ENCODE measurements around the gene RASSF4. TPM values are rescaled to one million over a fixed set of nuclear protein-coding genes. Genes with fewer than 3 reads are reported as not detected.

Gene RASSF4
- total RNA-seq, 1 donor from 2014 or later, result 12.3 TPM

GRCh38 chr10:44927352-44927751, 32.2 kb upstream of the RASSF4 start:
- no peak for DNase-seq (ENCODE audit: low read depth, low spot score)

GRCh38 chr10:44928462-44928861, 31.1 kb upstream of the RASSF4 start:
- DNase-seq (ENCODE audit: low read depth, low spot score), result no peak

GRCh38 chr10:44929356-44930255, 30.0 kb upstream of the RASSF4 start:
- no peak for DNase-seq (ENCODE audit: low read depth, low spot score)

DNA sequence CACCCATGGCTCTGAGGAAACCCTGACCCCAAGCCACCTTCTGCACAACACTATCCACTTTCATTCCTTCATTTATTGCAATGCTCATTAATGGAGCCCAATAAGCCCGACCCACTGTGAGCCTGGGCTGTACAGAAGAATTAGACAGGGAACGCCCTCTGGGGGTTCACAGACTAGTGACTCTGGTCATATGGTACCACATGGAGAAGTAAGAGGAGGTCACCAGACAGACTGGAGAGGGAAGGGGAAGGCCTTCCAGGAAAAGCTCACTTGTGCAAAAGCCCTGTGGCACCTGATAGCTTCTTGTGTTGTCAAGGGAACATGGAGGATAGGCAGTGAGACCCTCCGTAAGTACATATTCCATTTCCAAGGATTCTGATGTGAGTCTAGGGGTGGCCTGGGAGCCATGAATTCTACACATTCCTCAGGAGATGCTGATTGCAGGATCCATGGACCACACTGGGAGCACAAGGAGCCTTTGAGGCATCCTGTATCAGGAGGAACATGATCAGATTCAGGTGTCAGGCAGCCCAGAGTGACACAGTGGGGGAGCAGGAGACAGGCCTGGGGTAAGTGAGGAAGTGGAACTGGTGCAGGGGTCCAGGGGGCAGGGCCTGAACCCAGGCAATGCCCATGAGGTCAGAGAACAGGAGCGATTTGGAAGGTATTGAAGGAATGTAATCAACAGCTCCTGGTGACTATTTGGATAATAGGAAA, 28.5 kb upstream of the RASSF4 start:
- DNase-seq (ENCODE audit: low read depth, low spot score), result no peak

- DNase-seq (ENCODE audit: low read depth, low spot score), result no peak
Observed at GRCh38 chr10:44931621-44932516, 27.7 kb upstream of the RASSF4 start.

GRCh38 chr10:44932517-44933450, 26.8 kb upstream of the RASSF4 start:
- DNase-seq (ENCODE audit: low read depth, low spot score), result peak; percentile 32

GRCh38 chr10:44933451-44934321, 25.9 kb upstream of the RASSF4 start:
- no peak for DNase-seq (ENCODE audit: low read depth, low spot score)

DNA sequence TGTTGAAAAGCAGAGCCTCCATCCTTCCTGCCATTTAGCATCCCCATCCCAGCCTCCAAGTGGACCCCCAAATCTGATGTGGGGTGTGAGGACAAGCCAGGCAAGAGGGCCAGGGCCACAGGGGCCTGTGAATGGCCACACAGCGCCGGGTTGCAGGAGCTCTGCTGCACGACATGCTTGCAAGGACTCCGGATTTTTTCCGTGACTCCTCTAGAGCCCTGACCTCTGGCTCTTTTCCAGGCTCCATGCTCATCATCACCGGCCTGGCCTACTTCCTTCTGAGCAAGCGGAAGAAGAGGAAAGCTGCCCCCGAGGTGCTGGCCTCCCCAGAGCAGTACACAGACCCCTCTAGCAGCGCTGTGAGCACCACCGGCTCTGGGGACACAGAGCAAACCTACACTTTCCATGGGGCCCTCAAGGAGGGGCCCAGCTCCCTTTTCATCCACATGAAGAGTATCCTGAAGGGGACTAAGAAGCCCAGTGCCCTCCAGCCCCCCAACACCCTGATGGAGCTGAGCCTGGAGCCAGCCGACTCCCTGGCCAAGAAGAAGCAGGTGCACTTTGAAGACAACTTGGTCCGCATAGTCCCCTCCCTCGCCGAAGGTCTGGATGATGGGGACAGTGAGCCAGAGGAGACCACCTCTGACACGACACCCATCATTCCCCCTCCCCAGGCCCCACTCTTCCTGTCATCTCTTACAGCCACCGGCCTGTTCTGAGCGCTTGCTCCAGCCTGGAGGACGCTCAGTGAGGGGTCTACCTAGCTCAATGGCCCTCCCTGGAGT, 25.0 kb upstream of the RASSF4 start:
- DNase-seq (ENCODE audit: low read depth, low spot score), result no peak

- DNase-seq (ENCODE audit: low read depth, low spot score), result no peak
Observed at GRCh38 chr10:44935201-44935965, 24.2 kb upstream of the RASSF4 start.

GRCh38 chr10:44935966-44936295, 23.7 kb upstream of the RASSF4 start:
- no peak for DNase-seq (ENCODE audit: low read depth, low spot score)

DNA sequence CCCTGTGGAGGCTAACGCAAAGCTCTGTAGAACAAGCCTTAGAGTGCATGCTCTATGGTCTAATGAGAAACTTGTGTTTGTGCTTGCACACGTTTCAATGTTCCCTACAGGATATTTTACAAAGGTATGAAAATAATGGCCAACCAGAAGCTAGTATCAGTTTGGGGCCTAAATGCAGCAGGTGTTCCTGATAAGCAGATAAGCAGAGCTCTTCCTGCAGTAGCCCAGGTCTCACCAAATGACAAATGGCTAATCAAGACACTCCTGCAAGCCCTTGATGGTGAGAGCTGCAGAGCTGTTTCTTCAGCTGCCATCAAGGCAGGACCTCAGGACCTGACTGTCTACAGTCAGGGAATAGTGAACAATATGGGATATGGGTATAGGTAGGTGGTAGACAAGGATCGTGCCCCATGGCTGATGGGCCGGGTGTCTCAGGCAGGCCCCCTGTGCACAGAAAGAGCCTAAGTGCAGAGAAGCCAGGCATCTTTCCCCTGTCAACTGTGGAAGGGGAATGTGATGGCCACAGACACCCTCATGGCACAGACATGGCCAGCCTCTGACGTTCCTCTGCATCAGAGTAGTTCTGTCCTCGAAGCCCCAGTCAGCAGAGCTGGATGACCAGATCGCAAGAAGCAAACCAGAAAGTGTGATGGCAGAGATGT, 23.2 kb upstream of the RASSF4 start:
- no peak for DNase-seq (ENCODE audit: low read depth, low spot score)

GRCh38 chr10:44937196-44938005, 22.2 kb upstream of the RASSF4 start:
- no peak for DNase-seq (ENCODE audit: low read depth, low spot score)

DNA sequence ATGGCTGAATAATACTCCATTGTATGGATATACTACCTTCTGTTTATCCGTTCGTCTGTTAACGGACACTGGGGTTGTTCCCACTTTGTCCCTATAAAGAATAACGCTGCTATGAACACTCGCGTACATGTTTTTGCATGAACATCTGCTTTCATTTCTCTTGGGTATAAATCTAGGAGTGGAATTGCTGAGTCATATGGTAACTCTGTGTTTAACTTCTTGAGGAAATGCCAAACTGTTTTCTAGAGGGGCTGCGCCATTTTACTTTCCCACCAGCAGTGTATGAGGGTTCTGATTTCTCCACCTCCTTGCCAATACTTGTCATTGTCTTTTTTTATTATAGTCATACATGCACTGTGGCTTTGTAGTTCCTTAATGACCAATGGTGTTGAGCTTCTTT, 20.6 kb upstream of the RASSF4 start:
- no peak for DNase-seq (ENCODE audit: low read depth, low spot score)

DNA sequence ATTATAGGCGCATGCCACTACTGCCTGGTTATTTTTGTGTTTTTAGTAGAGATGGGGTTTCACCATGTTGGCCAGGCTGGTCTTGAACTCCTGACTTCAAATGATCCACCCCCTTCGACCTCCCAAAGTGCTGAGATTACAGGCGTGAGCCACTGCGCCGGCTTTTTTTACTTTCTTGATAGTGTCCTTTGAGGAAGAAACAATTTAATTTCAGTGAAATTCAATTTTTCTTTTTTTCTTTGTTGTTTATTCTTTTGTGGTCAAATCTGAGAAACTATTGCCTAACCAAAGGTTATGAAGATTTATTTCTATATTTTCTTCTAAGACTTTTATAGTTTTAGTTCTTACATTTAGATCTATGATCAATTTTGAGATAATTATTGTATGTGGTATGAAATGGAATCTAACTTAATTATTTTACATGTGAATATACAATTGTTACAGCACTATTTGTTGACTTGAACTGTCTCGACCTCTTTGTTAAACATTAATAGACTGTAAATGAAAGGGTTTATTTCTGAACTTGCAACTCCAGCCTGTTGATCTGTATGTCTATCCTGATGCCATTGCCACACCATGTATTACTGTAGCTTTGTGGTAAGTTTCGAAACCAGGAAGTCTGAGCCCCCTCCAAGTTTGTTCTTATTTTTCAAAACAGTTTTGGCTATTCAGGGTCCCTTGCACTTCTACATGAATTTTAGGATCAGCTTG, 19.8 kb upstream of the RASSF4 start:
- no peak for DNase-seq (ENCODE audit: low read depth, low spot score)

DNA sequence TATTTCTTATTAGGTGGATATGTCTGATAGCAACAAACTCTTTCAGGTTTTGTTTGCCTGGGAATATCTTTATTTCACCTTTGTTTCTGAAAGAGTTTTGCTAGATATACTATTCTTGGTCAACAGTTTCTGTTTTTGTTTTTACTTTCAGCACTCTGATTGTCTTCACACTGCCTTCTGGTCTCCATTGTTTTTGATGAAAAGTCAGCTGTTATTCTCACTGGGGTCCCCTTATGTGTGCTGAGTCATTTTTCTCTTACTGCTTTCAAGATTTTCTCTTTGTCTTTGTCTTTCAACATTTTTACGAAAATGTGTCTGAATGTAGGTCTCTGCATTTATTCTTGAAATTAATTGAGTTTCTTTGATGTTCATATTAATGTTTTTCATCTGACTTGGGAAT, 15.2 kb upstream of the RASSF4 start:
- no peak for DNase-seq (ENCODE audit: low read depth, low spot score)

DNA sequence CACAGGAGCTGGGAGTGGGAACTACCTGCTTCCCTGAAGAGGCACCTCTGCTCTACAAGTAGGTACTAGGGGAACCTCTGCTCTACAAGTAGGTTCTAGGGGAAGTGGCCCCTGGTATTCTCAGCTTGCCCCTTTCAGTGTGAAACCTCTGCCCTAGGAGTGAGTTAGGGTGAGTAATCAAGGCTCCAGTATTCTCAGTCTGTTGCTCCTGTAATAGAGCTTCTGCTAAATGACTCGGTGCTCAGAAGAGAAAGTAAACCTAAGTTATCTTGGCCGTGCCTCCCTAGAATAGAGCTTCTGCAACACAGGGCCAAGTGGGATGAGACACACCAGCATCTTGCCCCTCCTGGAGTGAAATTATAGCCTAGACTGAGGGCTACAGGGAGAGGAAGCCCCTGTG, 13.4 kb upstream of the RASSF4 start:
- DNase-seq (ENCODE audit: low read depth, low spot score), result no peak
